Psoas muscle (tissue), 8 donors: Measurements from ENCODE around the gene ZNF804A. TPM values are rescaled to one million over a fixed set of nuclear protein-coding genes. Genes with fewer than 3 reads are reported as not detected.

Source experiments
- ATAC-seq, 4 donors: fragments of 200-7000 bp; cut with Tn5 transposase; one replicate each; pipeline ENCODE4 v1.9.1; 2020; ENCODE audit warnings: moderate library complexity in 3 of 4, mild to moderate bottlenecking in 2 of 4
- DNase-seq, 2 donors: peaks; one replicate each; pipeline ENCODE4 v3.0.0-alpha.2; 2020
- H3K27ac ChIP-seq: fragments of 200-600 bp; one replicate; pipeline ENCODE4 v1.8.0; 2022
- H3K27me3 ChIP-seq, 3 donors: fragments of 200-600 bp in 1 of 3; one replicate each; pipeline versions ENCODE4 v1.6.1 to v1.8.0; 2013 to 2022; ENCODE audit warnings: low read length in 2 of 3, mild to moderate bottlenecking in 2 of 3, moderate library complexity in 1 of 3; ENCODE audit not compliant: insufficient read depth in 3 of 3
- H3K36me3 ChIP-seq, 2 donors: fragments of 200-600 bp in 1 of 2; one replicate each; pipeline versions ENCODE4 v1.6.1 to v1.8.0; 2013 to 2022; ENCODE audit warnings: low read depth in 1 of 2, mild to moderate bottlenecking in 1 of 2, moderate library complexity in 1 of 2; ENCODE audit not compliant: insufficient read depth in 1 of 2
- H3K4me1 ChIP-seq: fragments of 200-600 bp; one replicate; pipeline ENCODE4 v1.8.0; 2022
- H3K4me3 ChIP-seq: fragments of 200-600 bp; one replicate; pipeline ENCODE4 v1.8.0; 2022; ENCODE audit warnings: mild to moderate bottlenecking
- H3K9me3 ChIP-seq: fragments of 200-600 bp; one replicate; pipeline ENCODE4 v1.8.0; 2022
- CTCF ChIP-seq: fragments of 200-600 bp; IDR thresholded peaks from one replicate; pipeline ENCODE4 v1.8.0; 2022; ENCODE audit warnings: antibody characterized with exemption
- WGBS, 3 donors: extraction: QIAGEN DNeasy Blood & Tissue Kit; methylation state at CpG; one replicate each; pipeline versions ENCODE4 v1.1.6 to v1.1.7; 2013; 5-methylcytosine and 5-hydroxymethylcytosine counted together
- intact Hi-C, 2 donors: fragments of 100-400 bp; cut with DNase I; formaldehyde crosslinking; loops; one replicate each; pipeline versions ENCODE4 v1.11.0 to v1.14.2; 2022
- polyA plus RNA-seq, 3 donors: library from polyadenylated mRNA; stranded (reverse); fragments of 200-250 nt; gene quantifications; one replicate each; pipeline ENCODE4 v1.2.3, GENCODE V29; 2013
- total RNA-seq, 4 donors: library from RNA; stranded (reverse); fragmentation: NEBNext Ultra II Directional in 2 of 4; extraction: Animal tissue kit (Norgen Biotek cat#: 25700) in 2 of 4; gene quantifications; one replicate each; pipeline versions ENCODE4 v1.2.1 to v1.2.4, GENCODE V29; 2021 to 2023
- donor health status: healthy with polysubstance abuse.
- donor health status: DM: no; HTN: no; CAD: no; lungs with moderate emphysema.
- donor health status: Bipolar disorder and iron deficiency.
- donor health status: healthy.
- donor health status: DM: yes; HTN: yes; CAD: no.
- donor health status: DM: no; HTN: no; CAD: no.
- donor health status: DM: no; HTN: no; CAD: no.
- donor health status: DM: yes; HTN: yes; CAD: no.

The ZNF804A gene
- total and polyA plus RNA-seq, 7 donors = not detected

GRCh38 chr2:184598002-184598315, 370 bp upstream of the ZNF804A start:
- peak in 1 of 2 donors; percentile 13 for DNase-seq
- no peak for ATAC-seq
- Histone ChIP-seq H3K27me3 (peaks cover 2 to 47% (median 7%) of the 10 kb centered on the region in 3 donors), H3K9me3 (no peaks in the 10 kb centered on the region), H3K4me1 (peaks cover 6% of the 10 kb centered on the region), H3K27ac (no peak overlapping the region), H3K4me3 (peak overlapping the region; percentile 70), H3K36me3 (no peaks in the 10 kb centered on the region)
- intact Hi-C loops = no loop called here
- no peak for TF ChIP-seq CTCF
- 0% methylated on average over 19 of the region's 19 CpGs for WGBS, 3 donors

- Histone ChIP-seq H3K9me3 (no peaks in the 10 kb centered on the region), H3K27me3 (peaks cover 3 to 47% (median 7%) of the 10 kb centered on the region in 3 donors), H3K4me1 (peaks cover 6% of the 10 kb centered on the region), H3K4me3 (peak overlapping the region; percentile 70), H3K36me3 (no peaks in the 10 kb centered on the region), H3K27ac (no peak overlapping the region)
- no peak for ATAC-seq
- no peak for TF ChIP-seq CTCF
- intact Hi-C loops = no loop called here
- no peak for DNase-seq
- WGBS, 3 donors = 44 to 48% (median 46%) methylated on average over 7 of the region's 7 CpGs
Observed at GRCh38 chr2:184599054-184599871, 934 bp downstream of the ZNF804A start.

- Histone ChIP-seq H3K27ac (no peak overlapping the region), H3K36me3 (no peaks in the 10 kb centered on the region), H3K4me3 (no peak overlapping the region), H3K4me1 (peaks cover 6% of the 10 kb centered on the region), H3K9me3 (no peaks in the 10 kb centered on the region), H3K27me3 (peaks cover 3 to 47% (median 7%) of the 10 kb centered on the region in 3 donors)
- no peak for DNase-seq
- ATAC-seq = no peak
- intact Hi-C loops = no loop called here
- WGBS, 3 donors = 89 to 94% (median 94%) methylated on average over 2 of the region's 2 CpGs
- no peak for TF ChIP-seq CTCF
Observed at GRCh38 chr2:184599872-184600222, 1.5 kb downstream of the ZNF804A start.

- H3K27me3 ChIP-seq = peaks cover 3 to 33% (median 7%) of the 10 kb centered on the region in 3 donors
- no peak for TF ChIP-seq CTCF
Observed at GRCh38 chr2:184602734-184603133, 4.4 kb downstream of the ZNF804A start.

GRCh38 chr2:184610891-184611290, 12.6 kb downstream of the ZNF804A start:
- intact Hi-C loops = no loop called here
- H3K4me1 ChIP-seq = no peaks in the 10 kb centered on the region
- no peak for ATAC-seq
- no peak overlapping the region for H3K4me3 ChIP-seq
- no peak for TF ChIP-seq CTCF
- H3K9me3 ChIP-seq = no peaks in the 10 kb centered on the region
- H3K36me3 ChIP-seq = no peaks in the 10 kb centered on the region
- DNase-seq = no peak
- H3K27ac ChIP-seq = no peak overlapping the region
- H3K27me3 ChIP-seq = no peaks in the 10 kb centered on the region

More at GRCh38 chr2:184602734-184603133, 4.4 kb downstream of the ZNF804A start:
- Histone ChIP-seq H3K9me3 (no peaks in the 10 kb centered on the region), H3K4me3 (no peak overlapping the region), H3K27ac (no peak overlapping the region), H3K36me3 (no peaks in the 10 kb centered on the region), H3K4me1 (peaks cover 6% of the 10 kb centered on the region)
- 93 to 94% (median 94%) methylated on average over 3 of the region's 3 CpGs for WGBS, 3 donors
- ATAC-seq (no peak), DNase-seq (no peak)
- intact Hi-C loops = no loop called here
